Body of pancreas (tissue), 4 donors: Measurements from ENCODE around the gene THSD4.

Experiments
- CTCF ChIP-seq, 7 experiments: fragments of 450-650 bp in 4 of 7; fragments of 200-600 bp in 3 of 7; sonication (generic) in 3 of 7; IDR thresholded peaks; one replicate each; pipeline ENCODE4 v1.5.1; 2016 to 2019; ENCODE audit warnings: antibody characterized with exemption in 7 of 7
- POLR2A ChIP-seq, 3 donors: fragments of 450-650 bp; IDR thresholded peaks; one replicate each; pipeline ENCODE4 v1.6.1; 2016; ENCODE audit warnings: antibody characterized with exemption in 3 of 3, mild to moderate bottlenecking in 2 of 3

GRCh38 chr15:71739355-71739754 is 624.1 kb downstream of the THSD4 start:
- no peak for TF ChIP-seq CTCF (IDR thresholded peaks at IDR 0.05)
- TF ChIP-seq POLR2A (IDR thresholded peaks at IDR 0.05): no peak
